ENCODE measurements around the gene MARCHF5. TPM values are rescaled to one million over a fixed set of nuclear protein-coding genes. Genes with fewer than 3 reads are reported as not detected.

The MARCHF5 gene
- total RNA-seq, 1 experiment from 2014 or later: 17.6 TPM

GRCh38 chr10:92268748-92269147 lies 22.2 kb upstream of the MARCHF5 start:
- no peaks in the 10 kb centered on the region for H3K9me3 Mint-ChIP-seq
- Histone ChIP-seq H4K91ac (ENCODE audit: insufficient read length, low read depth, low read length) (no peak overlapping the region), H2BK120ac (ENCODE audit: low read depth, low read length, poor library complexity, severe bottlenecking) (no peak overlapping the region), H4K5ac (ENCODE audit: insufficient read length, low read depth, low read length) (no peak overlapping the region), H2BK12ac (ENCODE audit: insufficient read length, low read depth, low read length) (no peak overlapping the region), H3K27ac (ENCODE audit: insufficient read length, low read depth, low read length) (no peak overlapping the region), H3K79me2 (ENCODE audit: insufficient read depth, low read length) (no peaks in the 10 kb centered on the region), H3K4me2 (ENCODE audit: insufficient read depth, insufficient read length, low read length) (no peak overlapping the region), H3T11ph (ENCODE audit: low read length) (no peak overlapping the region), H3K4me1 (ENCODE audit: insufficient read depth, low read length) (no peaks in the 10 kb centered on the region), H2AK5ac (ENCODE audit: insufficient read length, low read length) (no peak overlapping the region), H3K9me3 (ENCODE audit: control insufficient read depth, low read depth, low read length) (no peaks in the 10 kb centered on the region), H3K18ac (ENCODE audit: insufficient read length, low read depth, low read length) (no peak overlapping the region), H3K79me1 (ENCODE audit: insufficient read depth, low read depth, low read length, poor library complexity, severe bottlenecking) (no peaks in the 10 kb centered on the region), H4K20me1 (ENCODE audit: control insufficient read depth, insufficient read depth, insufficient read length) (no peaks in the 10 kb centered on the region), H3K4ac (ENCODE audit: low read depth, low read length) (no peak overlapping the region), H3K14ac (ENCODE audit: insufficient read depth, low read length) (no peak overlapping the region), H3K27me3 (ENCODE audit: insufficient read depth, low read length) (no peaks in the 10 kb centered on the region), H2BK20ac (ENCODE audit: low read depth, low read length, poor library complexity, severe bottlenecking) (no peak overlapping the region), H4K8ac (replicated peaks; ENCODE audit: insufficient read length, low read depth, low read length) (no peak overlapping the region), H3K9ac (ENCODE audit: extremely low read depth, insufficient read length, low read length) (no peak overlapping the region), H3K23ac (ENCODE audit: insufficient read length, low read depth, low read length) (no peak overlapping the region), H3K56ac (ENCODE audit: insufficient read length, low read depth, low read length) (no peak overlapping the region), H2BK5ac (ENCODE audit: insufficient read length, low read length) (no peak overlapping the region), H2BK15ac (ENCODE audit: low read depth, low read length) (no peak overlapping the region), H2AFZ (ENCODE audit: low read length) (no peak overlapping the region), H3K23me2 (ENCODE audit: insufficient read length, low read depth, low read length, poor library complexity, severe bottlenecking) (no peaks in the 10 kb centered on the region)
- H3K27me3 Mint-ChIP-seq (ENCODE audit: low read depth): no peaks in the 10 kb centered on the region
- H3K36me3 Mint-ChIP-seq (ENCODE audit: insufficient read depth in 1 of 3, low read depth in 3 of 3): no peaks in the 10 kb centered on the region
- no peaks in the 10 kb centered on the region for H3K4me1 Mint-ChIP-seq
- WGBS (ENCODE audit: extremely low coverage, insufficient read length, low lambda C conversion rate): no CpG with 5 or more reads among the region's 2 CpGs
- TF ChIP-seq, protein P1, sequence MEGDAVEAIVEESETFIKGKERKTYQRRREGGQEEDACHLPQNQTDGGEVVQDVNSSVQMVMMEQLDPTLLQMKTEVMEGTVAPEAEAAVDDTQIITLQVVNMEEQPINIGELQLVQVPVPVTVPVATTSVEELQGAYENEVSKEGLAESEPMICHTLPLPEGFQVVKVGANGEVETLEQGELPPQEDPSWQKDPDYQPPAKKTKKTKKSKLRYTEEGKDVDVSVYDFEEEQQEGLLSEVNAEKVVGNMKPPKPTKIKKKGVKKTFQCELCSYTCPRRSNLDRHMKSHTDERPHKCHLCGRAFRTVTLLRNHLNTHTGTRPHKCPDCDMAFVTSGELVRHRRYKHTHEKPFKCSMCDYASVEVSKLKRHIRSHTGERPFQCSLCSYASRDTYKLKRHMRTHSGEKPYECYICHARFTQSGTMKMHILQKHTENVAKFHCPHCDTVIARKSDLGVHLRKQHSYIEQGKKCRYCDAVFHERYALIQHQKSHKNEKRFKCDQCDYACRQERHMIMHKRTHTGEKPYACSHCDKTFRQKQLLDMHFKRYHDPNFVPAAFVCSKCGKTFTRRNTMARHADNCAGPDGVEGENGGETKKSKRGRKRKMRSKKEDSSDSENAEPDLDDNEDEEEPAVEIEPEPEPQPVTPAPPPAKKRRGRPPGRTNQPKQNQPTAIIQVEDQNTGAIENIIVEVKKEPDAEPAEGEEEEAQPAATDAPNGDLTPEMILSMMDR (conservative IDR thresholded peaks at IDR 0.05): no peak
- no peak overlapping the region for H3K4me3 Mint-ChIP-seq
- H3K27ac Mint-ChIP-seq: no peak overlapping the region
- no peak for DNase-seq

All from H9 (cell line).